HG02763 (cell line): ENCODE data around the gene ADGRG6.
"Not testable (repeated sequence)": the region's sequence is repeated elsewhere in the genome, so short reads cannot be mapped to it uniquely, and the experiment has no call there.

ENCODE experiments used
- ATAC-seq: cut with Tn5 transposase; IDR thresholded peaks from one replicate; pipeline ENCODE4 v1.9.1; 2021; ENCODE audit warnings: mild to moderate bottlenecking, moderate library complexity; ENCODE audit not compliant: unreplicated experiment

ADGRG6 gene

DNA sequence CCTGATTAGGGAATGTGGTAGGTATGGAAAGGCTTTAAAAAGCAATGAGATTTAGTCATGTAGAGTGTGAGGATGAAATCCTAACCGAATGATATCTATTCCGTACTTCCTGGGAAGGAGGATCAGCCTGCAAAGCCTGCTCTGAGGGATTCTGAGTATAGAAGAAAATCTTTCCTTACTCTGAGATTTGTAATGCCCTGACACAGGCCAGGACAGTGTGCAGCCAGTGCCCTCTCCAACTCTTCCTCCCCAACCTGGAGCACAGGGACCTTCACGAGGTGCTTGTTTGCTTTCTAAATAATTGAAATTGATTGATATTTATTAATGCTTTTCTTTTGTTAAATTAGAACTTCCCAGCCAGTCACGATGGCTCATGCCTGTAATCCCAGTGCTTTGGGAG, 131.6 kb downstream of the ADGRG6 start:
- no peak for ATAC-seq

DNA sequence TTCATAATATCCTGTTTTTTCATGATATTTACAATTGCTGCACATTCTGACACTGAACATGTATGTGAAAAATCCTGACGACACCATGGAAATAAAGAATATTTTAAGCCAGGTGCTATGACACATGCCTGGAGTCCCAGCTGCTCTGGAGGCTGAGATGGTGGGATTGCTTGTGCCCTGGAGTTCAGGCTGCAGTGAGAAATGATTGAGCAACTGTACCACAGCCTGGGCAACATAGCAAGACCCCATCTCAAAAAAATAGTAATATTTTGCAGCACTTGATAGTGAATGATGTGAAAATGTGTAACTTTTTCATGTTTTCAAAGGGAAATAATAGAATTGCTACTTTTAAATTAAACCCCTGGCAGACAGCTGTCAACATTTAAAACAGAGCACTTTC, 137.1 kb downstream of the ADGRG6 start:
- no peak for ATAC-seq

DNA sequence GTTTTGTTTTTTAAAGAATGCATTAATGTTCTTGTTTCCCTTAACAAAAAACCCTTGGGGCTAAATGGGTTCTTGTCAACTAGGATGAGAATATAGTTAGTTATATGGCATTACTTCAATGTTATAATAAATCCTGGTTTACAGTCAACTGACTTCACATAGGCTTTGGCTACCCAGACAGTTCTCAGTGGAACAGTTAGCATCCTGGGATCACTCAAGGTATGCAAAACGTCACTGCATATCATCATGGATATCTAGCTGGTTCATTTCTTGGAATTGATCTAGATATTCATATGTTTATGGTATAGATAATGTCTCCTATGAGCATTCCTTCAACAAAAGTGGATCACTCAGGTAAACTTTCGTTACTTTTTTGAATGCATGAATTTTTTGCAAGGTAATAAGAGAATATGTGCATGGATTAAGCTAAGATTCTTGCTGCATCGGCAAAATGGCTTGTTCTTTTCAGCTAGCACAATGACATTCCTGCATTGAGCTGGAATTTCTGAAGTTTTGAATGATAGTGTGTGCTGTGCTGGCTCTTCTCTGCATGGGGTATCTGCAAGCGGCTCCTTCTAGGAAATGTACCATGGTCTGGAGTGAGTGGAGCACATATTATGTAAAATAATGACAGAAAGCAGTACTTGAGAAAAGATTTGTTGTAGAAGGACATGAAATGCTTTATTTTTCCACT, 138.9 kb downstream of the ADGRG6 start:
- ATAC-seq, result no peak

DNA sequence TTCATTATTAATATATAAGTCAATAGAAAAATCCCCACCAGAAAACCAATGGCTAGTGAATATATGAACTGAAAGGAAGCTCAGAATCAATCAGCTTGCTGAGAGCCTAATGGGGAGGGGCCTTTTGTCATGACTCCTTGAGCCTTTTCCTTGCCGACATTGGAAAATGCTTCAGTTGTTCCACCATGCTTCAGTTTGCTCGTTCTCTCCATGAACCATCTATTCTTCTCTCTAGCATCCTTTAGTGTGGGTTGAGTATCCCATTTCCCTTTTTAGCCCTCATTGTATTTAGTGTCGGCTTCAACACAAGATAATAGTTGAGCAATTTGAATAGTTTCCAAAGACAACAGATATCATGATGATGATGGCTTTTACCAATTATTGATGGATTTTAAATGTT, 139.9 kb downstream of the ADGRG6 start:
- no peak for ATAC-seq

DNA sequence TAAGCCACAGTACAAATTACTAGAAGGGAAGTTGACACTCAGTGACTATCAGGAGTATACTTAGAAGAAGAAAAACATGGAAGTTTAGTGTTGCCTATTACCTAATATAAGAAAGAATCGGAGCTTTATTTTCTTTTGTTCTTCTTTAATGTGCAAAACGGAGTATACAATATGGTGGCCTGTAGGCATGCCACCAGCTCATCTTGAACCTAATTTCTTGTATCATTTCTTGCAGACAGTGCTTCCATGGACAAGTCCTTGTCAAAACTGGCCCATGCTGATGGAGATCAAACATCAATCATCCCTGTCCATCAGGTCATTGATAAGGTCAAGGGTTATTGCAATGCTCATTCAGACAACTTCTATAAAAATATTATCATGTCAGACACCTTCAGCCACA, 141.3 kb downstream of the ADGRG6 start:
- ATAC-seq, result no peak

DNA sequence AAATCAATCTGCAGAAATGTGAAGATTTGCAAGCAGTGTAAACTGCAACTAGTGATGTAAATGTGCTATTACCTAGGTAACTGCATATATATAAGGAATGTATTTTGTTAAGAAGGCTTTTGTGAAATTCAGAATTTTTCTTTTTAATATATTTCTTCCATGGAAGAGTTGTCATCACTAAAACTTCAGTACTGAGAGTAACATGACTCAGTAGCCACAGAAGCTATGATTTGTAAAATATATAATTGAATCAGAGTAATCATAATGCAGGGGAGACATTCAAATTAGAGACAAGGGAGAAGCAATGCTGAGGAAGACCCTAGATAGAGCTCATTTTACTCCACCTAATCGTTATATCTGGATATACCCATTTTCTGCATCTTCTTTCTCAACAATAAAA, 141.7 kb downstream of the ADGRG6 start:
- no peak for ATAC-seq

DNA sequence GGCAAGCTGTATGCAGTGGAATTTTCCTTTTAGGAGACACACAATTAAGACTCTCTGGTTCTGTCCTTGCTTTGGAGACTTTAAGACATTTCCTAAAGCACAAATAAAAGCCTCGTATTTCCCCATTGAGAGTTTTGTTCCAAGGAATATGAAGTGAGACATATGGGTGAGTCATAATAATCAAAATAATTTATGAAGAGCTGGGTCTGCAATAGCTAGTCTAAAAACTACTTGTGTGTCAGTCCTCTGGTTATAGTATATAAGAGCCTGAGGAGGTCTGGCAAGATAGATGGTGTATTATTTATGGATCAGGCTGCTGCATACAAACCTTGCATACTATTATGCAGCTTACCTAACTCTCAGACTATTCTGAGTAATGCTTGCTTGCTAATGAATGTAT, 142.6 kb downstream of the ADGRG6 start:
- no peak for ATAC-seq

DNA sequence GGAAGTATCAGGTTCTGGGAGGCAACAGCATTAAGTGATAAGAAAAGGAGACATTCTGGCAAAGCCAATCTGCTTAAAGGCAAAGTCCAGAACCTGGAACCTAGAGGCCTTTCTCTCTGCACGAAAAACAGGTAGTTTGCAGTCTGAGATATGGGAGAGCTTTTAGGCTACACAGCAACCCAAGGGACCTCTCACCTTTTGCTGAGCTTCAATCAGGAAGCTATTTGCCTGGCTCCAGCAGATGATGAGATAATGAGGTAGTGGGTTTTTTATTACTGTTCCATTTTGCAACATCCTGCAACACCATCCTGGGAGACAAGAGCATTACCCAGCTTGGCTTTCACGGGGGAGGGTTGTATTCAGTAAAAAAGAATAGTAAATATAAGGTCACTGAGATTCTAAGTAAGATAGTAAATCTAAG, 143.1 kb downstream of the ADGRG6 start:
- no peak for ATAC-seq

DNA sequence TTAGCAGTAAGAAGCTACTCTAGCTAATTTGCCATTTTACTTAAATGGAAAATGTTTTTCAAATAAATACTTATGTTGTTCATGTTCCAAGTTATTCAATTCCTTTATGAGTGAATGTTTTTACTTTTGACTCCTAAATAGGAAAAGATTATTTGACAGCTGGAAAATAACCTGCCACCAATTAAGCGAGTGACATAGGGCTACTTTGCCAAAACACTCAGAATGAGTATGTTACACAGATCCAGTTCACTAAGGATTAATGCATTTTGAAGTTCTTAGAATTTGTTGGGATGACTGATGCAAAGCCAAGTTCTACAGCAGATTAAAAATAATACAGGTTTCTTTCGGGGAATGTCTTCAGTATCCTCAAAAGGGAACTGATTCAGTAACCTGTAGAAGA, 144.4 kb downstream of the ADGRG6 start:
- no peak for ATAC-seq

DNA sequence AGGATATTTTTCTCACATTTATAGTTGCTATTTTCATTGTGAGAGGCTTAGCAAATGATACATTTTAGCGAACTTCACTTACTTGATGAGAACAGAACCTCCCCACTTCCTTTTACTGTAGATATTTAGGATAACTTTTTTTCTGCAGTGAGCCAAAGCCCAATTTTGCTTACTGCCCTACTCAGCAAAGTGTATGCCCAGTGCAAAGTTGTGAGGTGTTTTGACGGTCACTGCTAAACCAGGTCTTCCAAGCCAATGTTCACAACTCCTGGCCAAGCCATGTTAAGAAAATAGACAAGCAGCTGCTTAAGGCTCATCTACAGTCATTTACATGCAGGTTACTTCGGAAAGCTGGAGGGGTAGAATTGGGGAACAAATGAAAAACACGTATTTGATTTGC, 144.8 kb downstream of the ADGRG6 start:
- no peak for ATAC-seq

DNA sequence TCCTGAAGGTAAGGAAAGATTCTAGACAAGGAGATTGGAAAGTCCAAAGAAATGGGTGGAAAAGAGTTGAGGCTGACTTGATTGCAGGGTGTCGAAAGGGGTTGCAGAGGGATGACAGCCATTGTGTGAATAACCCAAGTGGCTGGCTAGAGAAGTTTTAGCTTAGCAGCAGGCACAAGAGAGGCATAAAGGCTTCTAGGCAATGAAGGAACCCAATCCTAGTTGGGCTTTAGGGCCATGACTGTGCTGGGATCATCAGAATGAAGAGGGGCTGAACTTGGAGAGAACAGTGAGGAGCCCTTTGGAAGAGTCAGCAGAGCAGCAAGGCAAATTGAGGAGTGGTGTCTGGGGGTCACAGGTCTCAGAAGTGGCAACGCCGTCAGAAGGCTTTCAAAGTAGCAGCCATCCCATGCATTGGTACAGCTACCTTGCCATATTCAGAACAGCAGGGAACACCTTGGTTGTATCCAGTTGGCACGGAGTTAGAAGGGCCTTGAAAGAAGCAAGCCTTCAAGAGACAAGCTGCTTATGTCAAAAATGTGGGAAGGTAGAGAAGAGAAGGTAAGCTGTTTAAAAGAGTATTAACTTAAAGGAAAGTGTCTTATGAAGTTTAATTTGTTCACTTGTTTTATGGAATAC, 146.4 kb downstream of the ADGRG6 start:
- no peak for ATAC-seq

DNA sequence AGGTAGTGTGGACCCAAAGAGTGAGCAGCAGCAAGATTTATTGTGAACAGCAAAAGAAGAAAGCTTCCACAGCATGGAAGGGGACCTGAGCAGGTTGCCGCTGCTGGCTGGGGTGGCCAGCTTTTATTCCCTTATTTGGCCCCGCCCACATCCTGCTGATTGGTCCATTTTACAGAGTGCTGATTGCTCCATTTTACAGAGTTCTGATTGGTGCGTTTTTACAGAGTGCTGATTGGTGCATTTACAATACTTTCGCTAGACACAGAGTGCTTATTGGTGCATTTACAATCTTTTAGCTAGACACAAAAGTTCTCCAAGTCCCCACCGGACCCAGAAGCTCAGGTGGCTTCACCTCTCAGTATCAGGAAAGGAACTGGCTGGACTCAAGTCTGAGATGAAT, 149.0 kb downstream of the ADGRG6 start:
- not testable (repeated sequence) for ATAC-seq

DNA sequence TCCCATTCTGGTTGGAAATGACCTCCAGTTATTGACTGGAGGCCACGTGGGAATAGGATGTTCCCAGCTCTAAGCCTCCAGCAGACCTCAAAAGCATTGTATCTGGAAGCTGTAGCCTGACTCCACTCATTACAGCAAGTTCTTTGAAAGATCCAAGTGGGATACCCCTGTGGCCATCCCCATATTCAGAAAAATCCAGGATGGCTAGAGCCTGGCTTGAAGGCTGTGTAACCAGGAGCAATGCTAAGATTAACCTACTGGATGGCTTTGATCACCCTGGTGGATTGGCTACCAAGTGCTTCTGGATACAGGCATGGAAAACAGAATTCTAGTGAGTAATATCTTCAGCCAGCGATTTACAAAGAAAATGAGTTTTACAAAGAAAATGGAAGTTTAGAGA, 151.2 kb downstream of the ADGRG6 start:
- no peak for ATAC-seq

DNA sequence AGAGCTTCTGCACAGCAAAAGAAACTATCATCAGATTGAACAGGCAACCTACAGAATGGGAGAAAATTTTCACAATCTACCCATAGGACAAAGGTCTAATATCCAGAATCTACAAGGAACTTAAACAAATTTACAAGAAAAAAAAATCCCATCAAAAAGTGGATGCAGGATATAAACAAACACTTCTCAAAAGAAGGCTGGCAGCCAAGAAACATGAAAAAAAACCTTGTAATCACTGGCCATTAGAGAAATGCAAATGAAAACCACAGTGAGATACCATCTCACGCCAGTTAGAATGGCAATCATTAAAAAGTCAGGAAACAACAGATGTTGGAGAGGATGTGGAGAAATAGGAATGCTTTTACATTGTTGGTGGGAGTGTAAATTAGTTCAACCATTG, 152.4 kb downstream of the ADGRG6 start:
- ATAC-seq, result not testable (repeated sequence)

DNA sequence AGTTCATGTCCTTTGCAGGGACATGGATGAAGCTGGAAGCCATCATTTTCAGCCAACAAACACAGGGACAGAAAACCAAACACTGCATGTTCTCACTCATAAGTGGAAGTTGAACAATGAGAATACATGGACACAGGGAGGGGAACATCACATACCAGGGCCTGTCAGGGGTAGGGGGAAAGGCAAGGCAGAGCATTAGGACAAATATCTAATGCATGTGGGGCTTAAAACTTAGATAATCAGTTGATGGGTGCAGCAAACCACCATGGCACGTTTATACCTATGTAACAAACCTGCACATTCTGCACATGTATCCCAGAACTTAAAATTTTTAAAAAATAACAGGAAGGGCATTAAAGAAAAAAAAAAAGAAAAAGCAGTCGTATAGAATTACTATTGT, 153.0 kb downstream of the ADGRG6 start:
- ATAC-seq, result not testable (repeated sequence)

DNA sequence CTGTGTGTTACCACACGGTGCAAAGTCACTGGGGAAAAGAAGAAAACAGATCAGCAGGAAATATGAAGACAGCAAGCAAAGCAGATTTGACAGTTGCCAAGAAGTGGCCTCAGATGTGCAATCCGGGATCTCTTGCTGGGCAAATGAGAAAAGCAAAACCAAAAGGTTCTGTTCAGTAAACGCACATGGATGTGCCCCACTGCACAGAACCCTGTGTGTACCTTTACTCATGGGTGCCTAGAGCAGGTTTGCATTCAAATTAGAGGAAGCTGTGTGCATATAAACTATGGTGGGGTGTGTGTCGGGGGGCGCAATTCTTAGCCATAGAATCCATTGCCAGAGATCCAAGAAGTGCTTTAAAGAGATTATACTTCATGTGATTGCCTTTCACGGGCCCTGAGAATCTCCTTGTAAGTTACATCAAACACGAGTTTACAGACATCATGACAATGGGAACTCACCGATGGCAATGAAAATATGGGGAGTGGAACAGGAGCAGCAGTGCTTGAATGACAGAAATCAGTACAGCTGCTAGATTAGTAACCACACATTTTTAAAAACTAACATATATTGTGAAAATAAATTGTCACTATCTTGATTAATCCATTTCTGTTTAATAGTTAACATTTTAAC, 154.3 kb downstream of the ADGRG6 start:
- ATAC-seq, result no peak

DNA sequence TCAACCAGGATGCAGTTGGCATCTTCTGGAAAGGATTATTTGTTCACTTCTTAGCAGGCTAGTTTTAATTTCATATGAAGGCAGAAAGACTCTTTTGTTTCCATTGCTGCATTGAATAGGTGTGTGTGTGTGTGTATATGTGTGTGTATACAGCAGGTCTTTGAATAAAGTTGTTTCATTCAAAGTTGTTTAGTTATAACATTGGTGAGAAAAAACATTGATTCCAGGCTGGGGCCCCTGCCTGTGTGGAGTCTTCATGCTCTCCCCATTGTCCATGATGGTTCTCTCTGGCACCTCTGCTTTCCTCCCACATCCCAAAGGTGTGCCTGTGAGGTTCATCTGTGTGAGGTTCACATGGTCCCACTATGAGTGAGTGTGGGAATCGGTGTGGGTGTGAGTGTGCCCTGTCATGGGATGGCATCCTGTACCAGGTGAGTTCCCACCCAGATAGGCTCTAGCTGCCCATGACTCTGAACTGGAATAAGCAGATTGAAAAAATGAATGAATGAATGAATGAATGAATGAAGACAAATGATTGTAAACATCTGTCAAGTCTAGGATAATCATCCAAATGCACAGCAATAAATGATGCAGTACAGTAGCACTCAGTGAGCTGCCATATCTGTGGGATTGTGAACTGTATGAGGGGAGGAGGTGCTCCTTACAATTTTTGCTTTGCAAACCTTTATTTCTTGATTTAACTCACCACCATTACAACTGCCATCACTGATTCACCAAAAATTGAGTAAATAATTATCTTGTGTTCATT, 156.0 kb downstream of the ADGRG6 start:
- ATAC-seq, result no peak

DNA sequence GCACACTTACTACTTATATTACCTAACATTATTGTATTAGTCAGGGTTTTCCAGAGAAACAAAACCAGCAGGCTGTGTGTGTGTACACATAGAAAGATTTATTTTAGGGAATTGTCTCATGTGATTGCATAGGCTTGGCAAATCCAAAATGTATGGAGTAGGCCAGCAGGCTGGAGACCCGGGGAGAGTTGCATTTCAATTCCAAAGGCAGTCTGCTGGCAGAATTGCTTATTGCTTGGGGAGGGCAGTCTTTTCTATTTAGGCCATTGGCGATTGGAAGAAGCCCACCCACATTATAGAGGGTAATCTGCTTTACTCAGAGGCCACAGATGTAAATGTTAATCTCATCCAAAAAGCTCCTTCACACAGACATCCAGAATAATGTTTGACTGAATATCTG, 157.0 kb downstream of the ADGRG6 start:
- no peak for ATAC-seq

DNA sequence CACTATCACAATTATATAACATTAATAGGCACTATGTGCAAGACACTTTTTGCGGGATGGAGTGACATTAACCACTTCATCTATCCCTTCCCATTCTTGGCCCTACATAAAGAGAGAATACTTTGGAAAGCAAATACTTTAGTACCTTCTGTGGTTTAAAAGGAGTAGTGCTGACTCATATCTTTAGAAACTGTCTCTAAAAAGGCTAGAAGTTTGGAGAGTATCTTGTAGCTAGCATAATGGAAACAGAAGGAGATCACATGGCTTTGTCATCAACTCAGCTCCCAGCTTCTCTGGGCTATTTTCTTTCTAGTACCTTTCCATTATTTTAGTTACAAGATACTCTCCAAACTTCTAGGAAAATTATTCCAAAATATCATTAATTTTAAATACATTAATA, 157.5 kb downstream of the ADGRG6 start:
- ATAC-seq, result no peak

DNA sequence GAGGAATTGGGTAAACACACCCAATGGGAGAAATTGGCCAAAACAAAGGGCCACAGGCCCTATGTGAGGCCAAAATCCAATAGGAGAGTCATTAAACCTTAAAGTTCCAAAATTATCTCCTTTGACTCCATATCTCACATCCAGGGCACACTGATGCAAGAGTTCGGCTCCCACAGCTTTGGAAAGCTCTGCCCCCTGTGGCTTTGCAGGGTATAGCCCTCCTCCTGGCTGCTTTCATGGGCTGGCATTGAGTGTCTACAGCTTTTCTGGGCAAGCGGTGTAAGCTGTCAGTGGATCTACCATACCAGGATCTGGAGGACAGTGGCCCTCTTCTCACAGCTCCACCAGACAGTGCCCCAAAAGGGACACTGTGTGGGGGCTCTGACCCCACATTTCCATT, 160.5 kb downstream of the ADGRG6 start:
- no peak for ATAC-seq

DNA sequence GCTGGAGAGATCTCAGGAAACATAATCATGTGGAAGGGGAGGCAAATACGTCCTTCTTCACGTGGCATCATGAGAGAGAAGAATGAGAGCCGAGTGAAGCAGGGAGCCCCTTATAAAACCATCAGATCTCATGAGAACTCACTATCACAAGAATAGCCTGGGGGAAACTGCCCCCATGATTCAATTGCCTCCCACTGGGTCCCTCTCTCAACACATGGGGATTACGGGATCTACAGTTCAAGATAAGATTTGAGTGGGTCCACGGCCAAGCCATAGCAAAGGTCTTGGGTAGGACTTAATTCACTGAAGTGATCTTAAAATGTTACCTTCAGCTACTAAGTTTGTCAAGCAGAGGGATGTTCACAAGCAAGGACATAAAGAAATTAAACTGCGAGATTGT, 162.2 kb downstream of the ADGRG6 start:
- ATAC-seq, result no peak

DNA sequence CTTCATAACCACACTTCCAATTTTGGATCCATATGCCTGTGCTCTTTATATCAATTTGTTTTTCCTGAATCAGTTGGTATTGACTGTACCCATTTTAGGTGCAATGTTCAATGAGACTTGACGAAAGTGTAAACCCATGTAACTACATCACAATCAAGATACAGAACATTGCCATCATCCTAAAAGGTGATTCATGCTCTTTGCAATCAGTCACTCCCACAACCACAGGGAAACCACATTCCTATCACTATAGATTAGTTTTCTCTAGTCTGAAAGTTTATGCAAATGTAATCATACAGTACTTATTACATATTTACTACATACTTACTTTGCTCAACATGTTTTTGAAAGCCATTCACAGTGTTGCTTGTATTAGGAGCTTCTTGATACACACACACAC, 167.4 kb downstream of the ADGRG6 start:
- no peak for ATAC-seq
